Neuronal stem cell (in vitro differentiated cells): ENCODE results near the gene ATP8A1.
"Not testable (repeated sequence)": the region's sequence is repeated elsewhere in the genome, so short reads cannot be mapped to it uniquely, and the experiment has no call there.

Source experiments
- DNase-seq: peaks from one replicate; pipeline ENCODE4 v3.0.0-alpha.2; 2013; ENCODE audit warnings: low spot score
- H2AFZ ChIP-seq: one replicate; pipeline ENCODE4 v1.6.1; 2013; ENCODE audit warnings: mild to moderate bottlenecking, low read length, inconsistent platforms
- H2AK5ac ChIP-seq: 2 replicates; pipeline ENCODE4 v1.6.1; 2013; ENCODE audit warnings: low read depth, mild to moderate bottlenecking, inconsistent platforms, low read length, moderate library complexity, mixed read lengths
- H2BK120ac ChIP-seq: 2 replicates; pipeline ENCODE4 v1.6.1; 2013; ENCODE audit warnings: low read depth, mild to moderate bottlenecking, inconsistent platforms, low read length, moderate library complexity, mixed read lengths
- H2BK12ac ChIP-seq: one replicate; pipeline ENCODE4 v1.6.1; 2013; ENCODE audit warnings: low read length, inconsistent platforms
- H2BK15ac ChIP-seq: 2 replicates; pipeline ENCODE4 v1.6.1; 2013; ENCODE audit warnings: mild to moderate bottlenecking, low read length, inconsistent platforms, mixed read lengths
- H2BK5ac ChIP-seq: one replicate; pipeline ENCODE4 v1.6.1; 2013; ENCODE audit warnings: inconsistent platforms, mild to moderate bottlenecking, low read length, moderate library complexity
- H3K14ac ChIP-seq: one replicate; pipeline ENCODE4 v1.6.1; 2013; ENCODE audit warnings: low read length, inconsistent platforms
- H3K18ac ChIP-seq: 2 replicates; pipeline ENCODE4 v1.6.1; 2013; ENCODE audit warnings: low read length, inconsistent platforms
- H3K23ac ChIP-seq: 2 replicates; pipeline ENCODE4 v1.6.1; 2013; ENCODE audit warnings: low read depth, mild to moderate bottlenecking, mixed read lengths, low read length, inconsistent platforms; ENCODE audit not compliant: poor library complexity
- H3K27ac ChIP-seq: replicated peaks from 3 replicates; pipeline ENCODE4 v1.5.1; 2013; ENCODE audit warnings: low read length, inconsistent platforms
- H3K27me3 ChIP-seq, 3 experiments: 2 replicates each; pipeline ENCODE4 v1.6.1; 2013; ENCODE audit warnings: low read length in 3 of 3, mild to moderate bottlenecking in 2 of 3, inconsistent platforms in 1 of 3, low read depth in 1 of 3, mixed read lengths in 1 of 3, moderate library complexity in 1 of 3; ENCODE audit not compliant: control insufficient read depth in 3 of 3, insufficient read depth in 3 of 3
- H3K36me3 ChIP-seq, 2 donors: replicated peaks in 1 of 2; 2 replicates each; pipeline ENCODE4 v1.6.1; 2013; ENCODE audit warnings: low read length in 2 of 2; ENCODE audit not compliant: control insufficient read depth in 2 of 2, insufficient read depth in 2 of 2
- H3K4ac ChIP-seq: 2 replicates; pipeline ENCODE4 v1.6.1; 2013; ENCODE audit warnings: inconsistent platforms, mild to moderate bottlenecking, low read length, moderate library complexity
- H3K4me1 ChIP-seq, 2 donors: 1 replicate in 1 of 2; 2 replicates in 1 of 2; pipeline ENCODE4 v1.6.1; 2013; ENCODE audit warnings: low read length in 2 of 2, low read depth in 1 of 2; ENCODE audit not compliant: control insufficient read depth in 2 of 2, insufficient read depth in 1 of 2
- H3K4me2 ChIP-seq: one replicate; pipeline ENCODE4 v1.6.1; 2013; ENCODE audit warnings: mild to moderate bottlenecking, low read length, inconsistent platforms; ENCODE audit not compliant: insufficient read depth, poor library complexity, severe bottlenecking
- H3K4me3 ChIP-seq, 2 donors: 2 replicates each; pipeline ENCODE4 v1.5.1; 2013; ENCODE audit warnings: low read length in 2 of 2, mild to moderate bottlenecking in 2 of 2, inconsistent platforms in 1 of 2, moderate library complexity in 1 of 2
- H3K79me1 ChIP-seq: one replicate; pipeline ENCODE4 v1.6.1; 2013; ENCODE audit warnings: low read depth, mild to moderate bottlenecking, inconsistent platforms, low read length, moderate library complexity
- H3K9ac ChIP-seq: one replicate; pipeline ENCODE4 v1.6.1; 2013; ENCODE audit warnings: mild to moderate bottlenecking, low read depth, low read length, inconsistent platforms; ENCODE audit not compliant: poor library complexity
- H3K9me3 ChIP-seq, 2 donors: replicated peaks in 1 of 2; 2 replicates each; pipeline versions ENCODE3 to v1.6.1; 2013; ENCODE audit warnings: low read length in 2 of 2, mild to moderate bottlenecking in 2 of 2, inconsistent platforms in 1 of 2, low read depth in 1 of 2, mixed read lengths in 1 of 2, moderate library complexity in 1 of 2; ENCODE audit not compliant: control insufficient read depth in 2 of 2, insufficient read depth in 1 of 2
- H4K8ac ChIP-seq: one replicate; pipeline ENCODE4 v1.6.1; 2013; ENCODE audit warnings: low read depth, mild to moderate bottlenecking, inconsistent platforms, low read length, moderate library complexity
- H4K91ac ChIP-seq: one replicate; pipeline ENCODE4 v1.6.1; 2013; ENCODE audit warnings: low read length, low read depth, mild to moderate bottlenecking, inconsistent platforms; ENCODE audit not compliant: poor library complexity
- WGBS, 2 donors: extraction: QIAGEN DNeasy Blood & Tissue Kit; methylation state at CpG; one replicate each; pipeline ENCODE4 v1.1.7; 2013; ENCODE audit warnings: missing lambda C conversion rate in 2 of 2, mixed read lengths in 1 of 2; ENCODE audit not compliant: insufficient read length in 2 of 2, insufficient replicate concordance in 1 of 2; ENCODE audit errors: extremely low coverage in 2 of 2; 5-methylcytosine and 5-hydroxymethylcytosine counted together

The ATP8A1 gene

GRCh38 chr4:42471896-42472295 is 185.0 kb downstream of the ATP8A1 start:
- no peaks in the 10 kb centered on the region for H3K4me1 ChIP-seq
- no peak overlapping the region for H2BK5ac ChIP-seq
- WGBS, 2 donors, result no CpG with 5 or more reads among the region's 3 CpGs
- H2BK15ac ChIP-seq, result no peak overlapping the region
- H3K18ac ChIP-seq, result no peak overlapping the region
- H2BK120ac ChIP-seq, result no peak overlapping the region
- no peak overlapping the region for H3K14ac ChIP-seq
- H3K4me2 ChIP-seq, result no peak overlapping the region
- H4K91ac ChIP-seq, result no peak overlapping the region
- no peak overlapping the region for H2AK5ac ChIP-seq
- no peak overlapping the region for H3K27ac ChIP-seq
- no peak overlapping the region for H3K4ac ChIP-seq
- H3K9me3 ChIP-seq, result no peaks in the 10 kb centered on the region
- H2AFZ ChIP-seq, result no peak overlapping the region
- DNase-seq, result no peak
- H3K27me3 ChIP-seq, result no peaks in the 10 kb centered on the region
- no peaks in the 10 kb centered on the region for H3K79me1 ChIP-seq
- no peak overlapping the region for H3K9ac ChIP-seq
- H3K36me3 ChIP-seq, result no peaks in the 10 kb centered on the region
- H2BK12ac ChIP-seq, result no peak overlapping the region
- no peak overlapping the region for H3K23ac ChIP-seq
- no peak overlapping the region for H3K4me3 ChIP-seq
- H4K8ac ChIP-seq, result no peak overlapping the region

GRCh38 chr4:42470023-42470422 is 186.9 kb downstream of the ATP8A1 start:
- no peak overlapping the region for H3K4me3 ChIP-seq

GRCh38 chr4:42467777-42468176 is 189.1 kb downstream of the ATP8A1 start:
- H3K36me3 ChIP-seq, H2BK12ac ChIP-seq, H4K8ac ChIP-seq, H3K27me3 ChIP-seq, H3K4me2 ChIP-seq, H3K9me3 ChIP-seq, H3K9ac ChIP-seq, H3K79me1 ChIP-seq, H3K14ac ChIP-seq, H2BK15ac ChIP-seq, H2BK120ac ChIP-seq, H2AK5ac ChIP-seq, H2AFZ ChIP-seq, H3K4ac ChIP-seq, H2BK5ac ChIP-seq, H3K4me1 ChIP-seq, H3K23ac ChIP-seq, H3K18ac ChIP-seq, H3K27ac ChIP-seq, DNase-seq, H3K4me3 ChIP-seq, H4K91ac ChIP-seq: not testable (repeated sequence)
- no CpG with 5 or more reads among the region's 3 CpGs for WGBS, 2 donors

More at GRCh38 chr4:42470023-42470422, 186.9 kb downstream of the ATP8A1 start:
- Histone ChIP-seq H2AK5ac (no peak overlapping the region), H3K36me3 (no peaks in the 10 kb centered on the region), H3K79me1 (no peaks in the 10 kb centered on the region), H3K14ac (no peak overlapping the region), H2BK12ac (no peak overlapping the region), H3K9me3 (no peaks in the 10 kb centered on the region), H2BK5ac (no peak overlapping the region), H4K91ac (no peak overlapping the region), H3K4me2 (no peak overlapping the region), H3K4ac (no peak overlapping the region), H2AFZ (no peak overlapping the region), H2BK120ac (no peak overlapping the region), H3K18ac (no peak overlapping the region), H3K27me3 (no peaks in the 10 kb centered on the region), H2BK15ac (no peak overlapping the region), H3K23ac (no peak overlapping the region), H3K9ac (no peak overlapping the region), H4K8ac (no peak overlapping the region), H3K27ac (no peak overlapping the region), H3K4me1 (no peaks in the 10 kb centered on the region)
- no CpG with 5 or more reads among the region's 5 CpGs for WGBS, 2 donors
- no peak for DNase-seq

GRCh38 chr4:42466273-42466844 is 190.5 kb downstream of the ATP8A1 start:
- Histone ChIP-seq H3K9ac (no peak overlapping the region), H3K23ac (no peak overlapping the region), H3K79me1 (no peaks in the 10 kb centered on the region), H3K36me3 (no peaks in the 10 kb centered on the region), H3K4me3 (no peak overlapping the region), H4K8ac (no peak overlapping the region), H3K27me3 (no peaks in the 10 kb centered on the region), H3K4me2 (no peak overlapping the region), H3K14ac (no peak overlapping the region), H4K91ac (no peak overlapping the region), H2AK5ac (no peak overlapping the region), H3K18ac (no peak overlapping the region), H3K27ac (no peak overlapping the region), H3K9me3 (no peaks in the 10 kb centered on the region), H2BK15ac (no peak overlapping the region), H2AFZ (no peak overlapping the region), H3K4me1 (no peaks in the 10 kb centered on the region), H3K4ac (no peak overlapping the region), H2BK120ac (no peak overlapping the region), H2BK12ac (no peak overlapping the region), H2BK5ac (no peak overlapping the region)
- no peak for DNase-seq
- no CpG with 5 or more reads among the region's 2 CpGs for WGBS, 2 donors
